OCI-LY3 (cell line): ENCODE results near the gene P3H2.

Experiments used
- H2AFZ ChIP-seq: fragments of 200-600, 300-600 bp; shearing (Covaris generic); 2 replicates; pipeline ENCODE4 v1.6.0; 2014; ENCODE audit warnings: antibody characterized with exemption, low read depth, low read length
- H3K27ac ChIP-seq: fragments of 200-600, 300-600 bp; sonication (generic); 2 replicates; pipeline ENCODE4 v1.5.1; 2014; ENCODE audit warnings: mild to moderate bottlenecking, low read length, moderate library complexity, mixed read lengths
- H3K27me3 ChIP-seq: fragments of 200-600, 300-600 bp; sonication (generic); 2 replicates; pipeline ENCODE4 v1.6.1; 2014; ENCODE audit warnings: low read depth, low read length, mixed read lengths
- H3K36me3 ChIP-seq: fragments of 200-600, 300-600 bp; sonication (generic); replicated peaks from 2 replicates; pipeline ENCODE3; 2014; ENCODE audit warnings: low read depth, low read length, mixed read lengths
- H3K4me1 ChIP-seq: fragments of 300-600, 200-600 bp; sonication (generic); 2 replicates; pipeline ENCODE4 v1.6.1; 2014; ENCODE audit warnings: low read length, mixed read lengths
- H3K4me2 ChIP-seq: fragments of 200-600, 300-600 bp; sonication (generic); 2 replicates; pipeline ENCODE4 v1.6.1; 2014; ENCODE audit warnings: low read length, mixed read lengths
- H3K4me3 ChIP-seq: fragments of 300-600, 200-600 bp; sonication (generic); 2 replicates; pipeline ENCODE4 v1.5.1; 2014; ENCODE audit warnings: antibody characterized with exemption, mild to moderate bottlenecking, low read length, moderate library complexity
- H3K79me2 ChIP-seq: fragments of 300-600, 200-600 bp; shearing (Covaris generic); 2 replicates; pipeline ENCODE4 v1.6.1; 2014; ENCODE audit warnings: mild to moderate bottlenecking, low read length, mixed read lengths
- H3K9ac ChIP-seq: fragments of 300-600, 200-600 bp; shearing (Covaris generic); 2 replicates; pipeline ENCODE4 v1.6.0; 2014; ENCODE audit warnings: mild to moderate bottlenecking, low read length, moderate library complexity
- H3K9me3 ChIP-seq: fragments of 200-600, 300-600 bp; shearing (Covaris generic); 2 replicates; pipeline ENCODE4 v1.6.1; 2014; ENCODE audit warnings: low read length, mixed read lengths; ENCODE audit not compliant: insufficient read depth
- H4K20me1 ChIP-seq: fragments of 200-600, 300-600 bp; sonication (generic); 2 replicates; pipeline ENCODE4 v1.6.1; 2016; ENCODE audit warnings: low read length, mixed read lengths; ENCODE audit not compliant: insufficient read depth
- CTCF ChIP-seq: fragments of 200-600, 300-600 bp; sonication (generic); IDR thresholded peaks from 2 replicates; pipeline ENCODE4 v1.5.1; 2014; ENCODE audit warnings: antibody characterized with exemption, low read length, low read depth
- EZH2phosphoT487 ChIP-seq: fragments of 200-600 bp; shearing (Covaris generic); IDR thresholded peaks from 2 replicates; pipeline ENCODE4 v1.6.1; 2018; ENCODE audit warnings: antibody characterized with exemption, mixed run types, low read depth

Gene P3H2

DNA sequence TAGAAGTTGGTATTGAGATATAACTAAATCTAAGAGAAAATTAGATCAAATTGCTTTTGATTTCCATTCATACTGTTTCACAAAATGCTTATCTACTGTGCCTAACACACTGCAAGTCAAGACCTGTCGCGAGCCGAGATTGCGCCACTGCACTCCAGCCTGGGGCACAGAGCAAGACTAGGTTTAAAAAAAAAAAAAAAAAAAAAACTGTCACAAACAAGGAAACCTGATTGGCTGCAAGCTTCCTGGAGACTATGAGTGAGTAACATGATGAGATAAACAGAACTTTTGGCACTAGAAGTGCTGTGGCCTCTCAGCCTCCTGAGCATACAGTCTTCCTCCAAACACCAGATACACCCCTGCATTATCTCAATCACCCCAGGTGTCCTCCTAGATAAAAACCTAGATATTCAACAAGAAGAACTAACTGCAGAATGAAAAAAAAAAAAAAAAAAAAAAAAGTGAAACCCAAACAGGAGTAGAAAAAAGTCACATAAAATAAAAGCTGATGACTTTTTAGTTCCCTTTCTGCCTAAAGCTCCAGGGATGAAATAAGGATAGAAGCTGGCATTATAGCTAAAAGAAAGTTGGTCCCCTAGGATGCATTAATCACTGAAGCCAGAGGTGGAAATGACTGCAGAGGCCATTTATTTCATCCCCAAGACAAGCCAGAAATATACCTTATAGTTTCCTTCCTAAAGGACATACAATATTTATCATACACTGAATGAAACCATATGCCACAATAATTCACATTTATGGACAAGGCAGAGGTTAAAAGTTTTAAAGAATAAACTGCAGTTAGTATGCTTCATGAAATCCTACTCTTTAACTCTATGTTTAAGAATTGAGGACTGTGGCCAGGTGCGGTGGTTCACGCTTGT, 82.4 kb downstream of the P3H2 start:
- Histone ChIP-seq H3K9ac (no peak overlapping the region), H2AFZ (no peak overlapping the region), H3K9me3 (no peaks in the 10 kb centered on the region), H3K27ac (no peak overlapping the region), H3K79me2 (no peaks in the 10 kb centered on the region), H4K20me1 (no peaks in the 10 kb centered on the region), H3K4me3 (no peak overlapping the region), H3K4me1 (peaks cover 42% of the 10 kb centered on the region), H3K4me2 (no peak overlapping the region), H3K27me3 (no peaks in the 10 kb centered on the region), H3K36me3 (no peaks in the 10 kb centered on the region)
- no peak for TF ChIP-seq CTCF
- no peak for TF ChIP-seq EZH2phosphoT487

GRCh38 chr3:190036631-190037030, 84.1 kb downstream of the P3H2 start:
- H3K27ac ChIP-seq, result no peak overlapping the region
- no peaks in the 10 kb centered on the region for H3K27me3 ChIP-seq
- H3K4me2 ChIP-seq, result no peak overlapping the region
- no peaks in the 10 kb centered on the region for H3K36me3 ChIP-seq
- H4K20me1 ChIP-seq, result no peaks in the 10 kb centered on the region
- no peak for TF ChIP-seq EZH2phosphoT487
- TF ChIP-seq CTCF, result no peak
- no peak overlapping the region for H3K4me3 ChIP-seq
- no peak overlapping the region for H2AFZ ChIP-seq
- H3K9me3 ChIP-seq, result no peaks in the 10 kb centered on the region
- H3K4me1 ChIP-seq, result peaks cover 27% of the 10 kb centered on the region
- H3K9ac ChIP-seq, result no peak overlapping the region
- H3K79me2 ChIP-seq, result no peaks in the 10 kb centered on the region

GRCh38 chr3:190034446-190034845, 86.3 kb downstream of the P3H2 start:
- H3K4me1 ChIP-seq, result peaks cover 7% of the 10 kb centered on the region
- H2AFZ ChIP-seq, result no peak overlapping the region
- H3K4me3 ChIP-seq, result no peak overlapping the region
- no peaks in the 10 kb centered on the region for H3K27me3 ChIP-seq
- H3K36me3 ChIP-seq, result no peaks in the 10 kb centered on the region
- H3K9ac ChIP-seq, result no peak overlapping the region
- TF ChIP-seq EZH2phosphoT487, result no peak
- no peak for TF ChIP-seq CTCF
- no peaks in the 10 kb centered on the region for H4K20me1 ChIP-seq
- H3K9me3 ChIP-seq, result no peaks in the 10 kb centered on the region
- no peak overlapping the region for H3K27ac ChIP-seq
- no peaks in the 10 kb centered on the region for H3K79me2 ChIP-seq
- no peak overlapping the region for H3K4me2 ChIP-seq

DNA sequence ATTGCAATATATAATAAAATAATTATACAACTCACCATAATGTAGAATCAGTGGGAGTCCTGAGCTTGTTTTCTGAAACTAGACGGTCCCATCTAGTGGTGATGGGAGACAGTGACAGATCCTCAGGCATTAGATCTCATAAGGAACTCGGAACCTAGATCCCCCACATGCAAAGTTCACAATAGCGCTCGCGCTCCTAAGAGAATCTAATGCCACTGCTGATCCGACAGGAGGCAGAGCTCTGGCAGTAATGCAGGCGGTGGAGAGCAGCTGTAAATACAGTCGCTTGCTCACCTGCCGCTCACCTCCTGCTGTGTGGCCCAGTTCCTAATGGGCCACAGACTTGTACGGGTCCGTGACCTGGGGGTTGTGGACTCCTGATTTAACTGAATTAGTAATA, 87.8 kb downstream of the P3H2 start:
- Histone ChIP-seq H3K27ac (no peak overlapping the region), H3K27me3 (no peaks in the 10 kb centered on the region), H3K36me3 (no peaks in the 10 kb centered on the region), H2AFZ (no peak overlapping the region), H3K9me3 (no peaks in the 10 kb centered on the region), H3K4me2 (no peak overlapping the region), H3K4me1 (peaks cover 5% of the 10 kb centered on the region; the same call in 1 of the 2 replicates), H4K20me1 (no peaks in the 10 kb centered on the region), H3K9ac (no peak overlapping the region), H3K4me3 (no peak overlapping the region), H3K79me2 (no peaks in the 10 kb centered on the region)
- TF ChIP-seq CTCF, result no peak
- no peak for TF ChIP-seq EZH2phosphoT487
